HG02798 (cell line): ENCODE data around the gene TKFC.
A peak's percentile ranks its signal among the peaks of the same experiment; 100 is the strongest.

Experiments used
- ATAC-seq: cut with Tn5 transposase; IDR thresholded peaks from one replicate; pipeline ENCODE4 v1.9.1; 2021; ENCODE audit warnings: mild to moderate bottlenecking; ENCODE audit not compliant: unreplicated experiment, poor library complexity

TKFC gene

GRCh38 chr11:61310749-61311148, 22.3 kb upstream of the TKFC start:
- no peak for ATAC-seq

GRCh38 chr11:61315260-61315659, 17.8 kb upstream of the TKFC start:
- no peak for ATAC-seq

- no peak for ATAC-seq
These were observed 7.2 kb upstream of the TKFC start for GRCh38 chr11:61325649-61326414.

GRCh38 chr11:61327669-61328071, 5.4 kb upstream of the TKFC start:
- ATAC-seq = no peak

- ATAC-seq = no peak
These were observed 4.7 kb upstream of the TKFC start for GRCh38 chr11:61328351-61328750.

GRCh38 chr11:61329871-61330270, 3.2 kb upstream of the TKFC start:
- no peak for ATAC-seq

- ATAC-seq = no peak
These were observed 1.4 kb upstream of the TKFC start for GRCh38 chr11:61331651-61332050.

GRCh38 chr11:61332281-61332796, 689 bp upstream of the TKFC start:
- ATAC-seq = no peak

GRCh38 chr11:61333550-61334433, 764 bp downstream of the TKFC start:
- no peak for ATAC-seq

GRCh38 chr11:61334434-61335354, 1.7 kb downstream of the TKFC start:
- no peak for ATAC-seq

GRCh38 chr11:61335355-61335710, 2.3 kb downstream of the TKFC start:
- no peak for ATAC-seq

- peak; percentile 57 for ATAC-seq
These were observed 3.3 kb downstream of the TKFC start for GRCh38 chr11:61336171-61336935.

- ATAC-seq = no peak
These were observed 4.9 kb downstream of the TKFC start for GRCh38 chr11:61337706-61338470.

GRCh38 chr11:61338783-61339489, 5.9 kb downstream of the TKFC start:
- no peak for ATAC-seq

- no peak for ATAC-seq
These were observed 6.5 kb downstream of the TKFC start for GRCh38 chr11:61339490-61339878.

GRCh38 chr11:61340979-61341378, 8.0 kb downstream of the TKFC start:
- ATAC-seq = no peak

- ATAC-seq = no peak
These were observed 8.7 kb downstream of the TKFC start for GRCh38 chr11:61341706-61342105.

GRCh38 chr11:61342207-61342803, 9.3 kb downstream of the TKFC start:
- no peak for ATAC-seq
